Upper lobe of right lung (tissue), 1 donor: ENCODE data around the gene CCM2. TPM values are rescaled to one million over a fixed set of nuclear protein-coding genes. Genes with fewer than 3 reads are reported as not detected.

Experiments
- ATAC-seq: fragments of 200-7000 bp; cut with Tn5 transposase; one replicate; pipeline ENCODE4 v1.9.1; 2020; ENCODE audit warnings: mild to moderate bottlenecking, moderate library complexity
- DNase-seq: peaks from one replicate; pipeline ENCODE4 v3.0.0-alpha.2; 2020
- H3K27ac ChIP-seq: fragments of 200-600 bp; one replicate; pipeline ENCODE4 v1.8.0; 2022
- H3K27me3 ChIP-seq: fragments of 200-600 bp; one replicate; pipeline ENCODE4 v1.8.0; 2022; ENCODE audit warnings: mild to moderate bottlenecking
- H3K36me3 ChIP-seq: fragments of 200-600 bp; one replicate; pipeline ENCODE4 v1.8.0; 2022
- H3K4me1 ChIP-seq: fragments of 200-600 bp; one replicate; pipeline ENCODE4 v1.8.0; 2022
- H3K4me3 ChIP-seq: fragments of 200-600 bp; one replicate; pipeline ENCODE4 v1.8.0; 2022; ENCODE audit warnings: mild to moderate bottlenecking
- H3K9me3 ChIP-seq: fragments of 200-600 bp; one replicate; pipeline ENCODE4 v1.8.0; 2022
- CTCF ChIP-seq: fragments of 200-600 bp; IDR thresholded peaks from one replicate; pipeline ENCODE4 v1.8.0; 2022; ENCODE audit warnings: antibody characterized with exemption
- intact Hi-C: fragments of 100-400 bp; cut with DNase I; formaldehyde crosslinking; loops from one replicate; pipeline ENCODE4 v1.11.0; 2022
- long read RNA-seq: library from polyadenylated mRNA; unstranded; transcript quantifications from one replicate; pipeline ENCODE4 v2.0.0, GENCODE V29; 2021
- total RNA-seq: library from RNA; stranded (reverse); fragmentation: NEBNext Ultra II Directional; extraction: Animal tissue kit (Norgen Biotek cat#: 25700); gene quantifications from one replicate; pipeline ENCODE4 v1.2.1, GENCODE V29; 2021
- donor health status: DM: no; HTN: yes; CAD: no; lungs with severe emphysema.

CCM2 gene
- total RNA-seq: 40.2 TPM
- long read RNA-seq, transcript CCM2-218 (9 exons, 1,719 nt): minor isoform, 26 of 179 reads
- long read RNA-seq, transcript CCM2-219 (8 exons, 1,620 nt): minor isoform, 5 of 179 reads
- long read RNA-seq, transcript CCM2-203 (10 exons, 1,983 nt): minor isoform, 5 of 179 reads
- long read RNA-seq, transcript CCM2-201 (10 exons, 1,894 nt): major isoform, 110 of 179 reads
- long read RNA-seq, partial matches to known transcripts: 5 of 179 reads
- long read RNA-seq, other reads (novel, unspliced or antisense): 26 of 179 reads

- ATAC-seq (peak; percentile 13), DNase-seq (peak; percentile 83)
- Histone ChIP-seq H3K27ac (peak within 1 kb of the TSS; percentile 88), H3K9me3 (no peaks in the 10 kb centered on the region), H3K4me1 (peaks cover 17% of the 10 kb centered on the region), H3K36me3 (no peaks in the 10 kb centered on the region), H3K27me3 (no peaks in the 10 kb centered on the region), H3K4me3 (peak within 1 kb of the TSS; percentile 75)
- no peak for TF ChIP-seq CTCF
- intact Hi-C loops: no loop called here
Measured at GRCh38 chr7:45000093-45001032, at the start of gene CCM2. CCM2 (plus strand) TSS chr7:45000201; CDS start chr7:45000334, 133 bp downstream.

GRCh38 chr7:44953156-44953555 lies 46.8 kb upstream of the CCM2 start:
- intact Hi-C loops: no loop called here
- H3K27me3 ChIP-seq: no peaks in the 10 kb centered on the region

GRCh38 chr7:44955733-44956132 lies 44.3 kb upstream of the CCM2 start:
- Histone ChIP-seq H3K27me3 (no peaks in the 10 kb centered on the region), H3K36me3 (no peaks in the 10 kb centered on the region), H3K27ac (no peak overlapping the region), H3K4me3 (no peak overlapping the region), H3K9me3 (no peaks in the 10 kb centered on the region), H3K4me1 (no peaks in the 10 kb centered on the region)
- TF ChIP-seq CTCF: no peak
- no peak for ATAC-seq
- DNase-seq: no peak
- intact Hi-C loops: no loop called here

More at GRCh38 chr7:44953156-44953555, 46.8 kb upstream of the CCM2 start:
- no peak for TF ChIP-seq CTCF
- H3K4me3 ChIP-seq: no peak overlapping the region
- ATAC-seq: no peak
- no peak for DNase-seq
- no peaks in the 10 kb centered on the region for H3K4me1 ChIP-seq
- H3K27ac ChIP-seq: no peak overlapping the region
- no peaks in the 10 kb centered on the region for H3K9me3 ChIP-seq
- no peaks in the 10 kb centered on the region for H3K36me3 ChIP-seq

GRCh38 chr7:44956157-44956766 lies 43.7 kb upstream of the CCM2 start:
- Histone ChIP-seq H3K36me3 (no peaks in the 10 kb centered on the region), H3K4me1 (no peaks in the 10 kb centered on the region), H3K4me3 (no peak overlapping the region), H3K27me3 (no peaks in the 10 kb centered on the region), H3K27ac (no peak overlapping the region), H3K9me3 (no peaks in the 10 kb centered on the region)
- DNase-seq: no peak
- TF ChIP-seq CTCF: no peak
- no peak for ATAC-seq
- intact Hi-C loops: no loop called here

- Histone ChIP-seq H3K27ac (no peak overlapping the region), H3K9me3 (no peaks in the 10 kb centered on the region), H3K4me3 (no peak overlapping the region), H3K27me3 (no peaks in the 10 kb centered on the region), H3K36me3 (no peaks in the 10 kb centered on the region), H3K4me1 (peaks cover 8% of the 10 kb centered on the region)
- DNase-seq (no peak), ATAC-seq (no peak)
- intact Hi-C loops: no loop called here
- no peak for TF ChIP-seq CTCF
Measured at GRCh38 chr7:44958645-44959344, 41.2 kb upstream of the CCM2 start.
